SK-N-SH (cell line): Measurements from ENCODE around the gene HIPK1. TPM values are rescaled to one million over a fixed set of nuclear protein-coding genes. Genes with fewer than 3 reads are reported as not detected.

ENCODE experiments used
- CTCF ChIA-PET: fragments of 300-600, 350-600 bp; formaldehyde crosslinking; extraction: SDS; loops from one replicate; lab custom pipeline; 2021; lab: Yijun Ruan, JAX
- POLR2A ChIA-PET: fragments of 350-600 bp; sonication (Branson Sonifier 250); formaldehyde crosslinking; extraction: SDS; loops from one replicate; lab custom pipeline; 2020; ENCODE audit warnings: antibody characterized with exemption, inconsistent platforms; lab: Yijun Ruan, JAX
- DNase-seq: peaks from one replicate; pipeline ENCODE4 v3.0.0; 2012
- H2AFZ ChIP-seq: fragments of 200-600 bp; sonication (generic); 2 replicates; pipeline ENCODE4 v1.8.1; 2016; ENCODE audit warnings: antibody characterized with exemption, mild to moderate bottlenecking, low read depth
- H3F3A ChIP-seq: fragments of 200-600 bp; sonication (generic); replicated peaks from 2 replicates; pipeline ENCODE3; 2016; ENCODE audit warnings: antibody characterized with exemption, mild to moderate bottlenecking; ENCODE audit not compliant: insufficient read depth
- H3K27ac ChIP-seq, 2 experiments: fragments of 200-500 bp in 1 of 2; fragments of 200-600 bp in 1 of 2; sonication (Bioruptor generic) in 1 of 2; sonication (generic), shearing (Covaris generic) in 1 of 2; 2 replicates each; pipeline versions ENCODE4 v1.5.1 to v1.6.1; 2014 to 2016; ENCODE audit warnings: low read depth in 2 of 2, inconsistent platforms in 1 of 2, low read length in 1 of 2, mild to moderate bottlenecking in 1 of 2, mixed read lengths in 1 of 2
- H3K27me3 ChIP-seq: fragments of 200-600 bp; sonication (generic), shearing (Covaris generic); 2 replicates; pipeline ENCODE4 v1.6.1; 2016; ENCODE audit warnings: mixed run types; ENCODE audit not compliant: insufficient read depth
- H3K36me3 ChIP-seq, 2 experiments: fragments of 200-500 bp in 1 of 2; fragments of 200-600 bp in 1 of 2; sonication (Bioruptor generic) in 1 of 2; sonication (generic) in 1 of 2; replicated peaks in 1 of 2; 2 replicates each; pipeline versions ENCODE3 to v1.5.1; 2014 to 2016; ENCODE audit warnings: low read length in 1 of 2, mild to moderate bottlenecking in 1 of 2; ENCODE audit not compliant: insufficient read depth in 2 of 2, control insufficient read depth in 1 of 2
- H3K4me1 ChIP-seq, 2 experiments: fragments of 200-500 bp in 1 of 2; fragments of 200-600 bp in 1 of 2; sonication (Bioruptor generic) in 1 of 2; sonication (generic), shearing (Covaris generic) in 1 of 2; 2 replicates each; pipeline versions ENCODE4 v1.5.1 to v1.6.1; 2014 to 2016; ENCODE audit warnings: low read depth in 1 of 2, low read length in 1 of 2, mixed run types in 1 of 2; ENCODE audit not compliant: insufficient read depth in 2 of 2, control insufficient read depth in 1 of 2
- H3K4me2 ChIP-seq: fragments of 200-600 bp; sonication (generic), shearing (Covaris generic); 2 replicates; pipeline ENCODE4 v1.6.1; 2017; ENCODE audit warnings: mixed run types
- H3K4me3 ChIP-seq, 2 experiments: fragments of 200-500 bp in 1 of 2; fragments of 200-600 bp in 1 of 2; sonication (Bioruptor generic) in 1 of 2; sonication (generic), shearing (Covaris generic) in 1 of 2; 2 replicates each; pipeline versions ENCODE4 v1.5.1 to v1.8.1; 2014 to 2016; ENCODE audit warnings: low read depth in 2 of 2, inconsistent platforms in 1 of 2, low read length in 1 of 2, mild to moderate bottlenecking in 1 of 2, mixed read lengths in 1 of 2, moderate library complexity in 1 of 2
- H3K79me2 ChIP-seq: fragments of 200-600 bp; sonication (generic); 2 replicates; pipeline ENCODE4 v1.8.1; 2017; ENCODE audit warnings: mild to moderate bottlenecking; ENCODE audit not compliant: insufficient read depth
- H3K9ac ChIP-seq: fragments of 200-600 bp; sonication (generic); 2 replicates; pipeline ENCODE4 v1.6.1; 2017; ENCODE audit warnings: mixed run types
- H3K9me2 ChIP-seq: fragments of 200-600 bp; sonication (generic); 2 replicates; pipeline ENCODE4 v1.6.1; 2017; ENCODE audit warnings: mixed run types
- H3K9me3 ChIP-seq: fragments of 200-600 bp; sonication (generic); 2 replicates; pipeline ENCODE4 v1.6.1; 2017; ENCODE audit warnings: mixed run types, mild to moderate bottlenecking, moderate library complexity
- H4K20me1 ChIP-seq: fragments of 200-600 bp; sonication (generic); 2 replicates; pipeline ENCODE4 v1.6.1; 2017; ENCODE audit warnings: mild to moderate bottlenecking, mixed run types; ENCODE audit not compliant: insufficient read depth
- CHD2 ChIP-seq: fragments of 150-350 bp; IDR thresholded peaks from 2 replicates; pipeline ENCODE4 v1.6.1; 2018; ENCODE audit warnings: low read length; ENCODE audit not compliant: partially characterized antibody
- ELF1 ChIP-seq: IDR thresholded peaks from 2 replicates; pipeline ENCODE4 v1.4.0; 2012
- EP300 ChIP-seq, 2 experiments: IDR thresholded peaks; 2 replicates each; pipeline versions ENCODE4 v1.4.0 to v1.6.1; 2012; ENCODE audit warnings: borderline replicate concordance in 1 of 2, low read depth in 1 of 2, low read length in 1 of 2
- FOSL2 ChIP-seq: IDR thresholded peaks from 2 replicates; pipeline ENCODE4 v1.4.0; 2012; ENCODE audit warnings: low read depth, mild to moderate bottlenecking, moderate library complexity, borderline replicate concordance
- FOXJ3 ChIP-seq: sonication (generic); formaldehyde crosslinking; IDR thresholded peaks from 2 replicates; pipeline ENCODE4 v1.5.1; 2020; ENCODE audit warnings: mild to moderate bottlenecking, missing genetic modification reagents
- FOXM1 ChIP-seq: IDR thresholded peaks from 2 replicates; pipeline ENCODE4 v1.4.0; 2012; ENCODE audit warnings: low read depth, mild to moderate bottlenecking
- GABPA ChIP-seq: IDR thresholded peaks from 2 replicates; pipeline ENCODE4 v1.4.0; 2012; ENCODE audit warnings: low read depth, mild to moderate bottlenecking
- JUND ChIP-seq: IDR thresholded peaks from 2 replicates; pipeline ENCODE4 v1.4.0; 2012
- MEF2A ChIP-seq: IDR thresholded peaks from 2 replicates; pipeline ENCODE4 v1.4.0; 2012; ENCODE audit warnings: low read depth, borderline replicate concordance
- MXI1 ChIP-seq: IDR thresholded peaks from 2 replicates; pipeline ENCODE4 v1.6.1; 2012; ENCODE audit warnings: mild to moderate bottlenecking, low read depth, low read length, improper control_type of control experiment
- NFIC ChIP-seq: IDR thresholded peaks from 2 replicates; pipeline ENCODE4 v1.4.0; 2012; ENCODE audit warnings: borderline replicate concordance
- POLR2AphosphoS5 ChIP-seq: IDR thresholded peaks from 2 replicates; pipeline ENCODE4 v1.6.1; 2012; ENCODE audit warnings: low read depth, low read length
- RCOR1 ChIP-seq: fragments of 150-350 bp; IDR thresholded peaks from 2 replicates; pipeline ENCODE4 v1.6.1; 2017; ENCODE audit warnings: antibody characterized with exemption, low read length
- RFX5 ChIP-seq: IDR thresholded peaks from 2 replicates; pipeline ENCODE4 v1.6.1; 2012; ENCODE audit warnings: mild to moderate bottlenecking, improper control_type of control experiment, low read length
- RXRA ChIP-seq: IDR thresholded peaks from 2 replicates; pipeline ENCODE4 v1.4.0; 2012; ENCODE audit warnings: low read depth, mild to moderate bottlenecking, borderline replicate concordance
- SMC3 ChIP-seq: IDR thresholded peaks from 2 replicates; pipeline ENCODE4 v1.6.1; 2012; ENCODE audit warnings: low read depth, low read length, improper control_type of control experiment
- TCF12 ChIP-seq: IDR thresholded peaks from 2 replicates; pipeline ENCODE4 v1.4.0; 2012
- WGBS: methylation state at CpG from one replicate; pipeline ENCODE4 v1.1.6; 2017; ENCODE audit warnings: low lambda C conversion rate; 5-methylcytosine and 5-hydroxymethylcytosine counted together
- polyA plus RNA-seq, 3 experiments: library from polyadenylated mRNA; depleted of rRNA; stranded (reverse); fragments of >200 nt; gene quantifications; 2 replicates each; pipeline ENCODE4 v1.2.3, GENCODE V29; 2012
- TF ChIP-seq, protein P1 (sequence below): fragments of 200-600 bp; sonication (generic); IDR thresholded peaks from 2 replicates; pipeline ENCODE4 v1.6.1; 2017; ENCODE audit warnings: antibody characterized with exemption, mild to moderate bottlenecking, moderate library complexity
- TF ChIP-seq, protein P2 (sequence below): IDR thresholded peaks from 2 replicates; pipeline ENCODE4 v1.6.1; 2012; ENCODE audit warnings: mild to moderate bottlenecking, low read depth, low read length, moderate library complexity

HIPK1 gene
- polyA plus RNA-seq, 1 of the 3 experiments (the other 2 are of a cell fraction), result 7.1 TPM

DNA sequence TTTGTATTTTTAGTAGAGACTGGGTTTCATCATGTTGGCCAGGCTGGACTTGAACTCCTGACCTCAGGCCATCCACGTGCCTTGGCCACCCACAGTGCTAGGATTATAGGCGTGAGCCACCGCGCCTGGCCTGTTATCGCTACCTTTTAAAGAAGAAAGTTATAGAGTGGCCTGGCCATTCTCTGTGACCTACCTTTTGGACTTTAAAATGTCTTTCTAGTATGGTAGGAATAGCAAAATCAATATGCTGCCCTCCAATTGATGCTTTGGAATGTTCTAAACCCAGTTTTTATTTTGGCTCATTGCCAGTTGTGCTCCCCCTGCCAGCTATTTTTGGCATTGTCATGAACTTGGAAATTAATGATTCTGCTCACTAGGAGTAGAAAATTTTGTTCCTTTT is 19.9 kb downstream of the HIPK1 start:
- no peak overlapping the region for H3K4me2 ChIP-seq
- no peaks in the 10 kb centered on the region for H3K9me2 ChIP-seq
- 94% methylated on average over 5 of the region's 5 CpGs for WGBS
- H2AFZ ChIP-seq, result no peak overlapping the region
- H3K79me2 ChIP-seq, result peaks cover 90% of the 10 kb centered on the region
- H3K9ac ChIP-seq, result no peak overlapping the region
- no peak overlapping the region for H3K27ac ChIP-seq
- POLR2A ChIA-PET, result no interaction called here
- peak; percentile 44 for DNase-seq
- TF ChIP-seq, protein P1, sequence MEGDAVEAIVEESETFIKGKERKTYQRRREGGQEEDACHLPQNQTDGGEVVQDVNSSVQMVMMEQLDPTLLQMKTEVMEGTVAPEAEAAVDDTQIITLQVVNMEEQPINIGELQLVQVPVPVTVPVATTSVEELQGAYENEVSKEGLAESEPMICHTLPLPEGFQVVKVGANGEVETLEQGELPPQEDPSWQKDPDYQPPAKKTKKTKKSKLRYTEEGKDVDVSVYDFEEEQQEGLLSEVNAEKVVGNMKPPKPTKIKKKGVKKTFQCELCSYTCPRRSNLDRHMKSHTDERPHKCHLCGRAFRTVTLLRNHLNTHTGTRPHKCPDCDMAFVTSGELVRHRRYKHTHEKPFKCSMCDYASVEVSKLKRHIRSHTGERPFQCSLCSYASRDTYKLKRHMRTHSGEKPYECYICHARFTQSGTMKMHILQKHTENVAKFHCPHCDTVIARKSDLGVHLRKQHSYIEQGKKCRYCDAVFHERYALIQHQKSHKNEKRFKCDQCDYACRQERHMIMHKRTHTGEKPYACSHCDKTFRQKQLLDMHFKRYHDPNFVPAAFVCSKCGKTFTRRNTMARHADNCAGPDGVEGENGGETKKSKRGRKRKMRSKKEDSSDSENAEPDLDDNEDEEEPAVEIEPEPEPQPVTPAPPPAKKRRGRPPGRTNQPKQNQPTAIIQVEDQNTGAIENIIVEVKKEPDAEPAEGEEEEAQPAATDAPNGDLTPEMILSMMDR, result peak; percentile 60
- TF ChIP-seq NFIC (peak; percentile 83), ELF1 (no peak), GABPA (no peak)
- peaks cover 0 to 16% of the 10 kb centered on the region in 2 experiments for H3K36me3 ChIP-seq
- no peaks in the 10 kb centered on the region for H3K27me3 ChIP-seq
- peaks cover 29% of the 10 kb centered on the region for H4K20me1 ChIP-seq
- H3K4me3 ChIP-seq, result no peak overlapping the region
- H3K4me1 ChIP-seq, result peaks cover 3 to 19% of the 10 kb centered on the region in 2 experiments; a peak in 3 of 4 replicates
- no peaks in the 10 kb centered on the region for H3K9me3 ChIP-seq
- H3F3A ChIP-seq, result peaks cover 9% of the 10 kb centered on the region
- CTCF ChIA-PET, result interaction anchor here (1.2 to 1.6 kb wide), 4 partner anchors 9 to 241 kb away, joined by 3 to 4 read pairs (median 4); no protein-coding TSS in a partner anchor

DNA sequence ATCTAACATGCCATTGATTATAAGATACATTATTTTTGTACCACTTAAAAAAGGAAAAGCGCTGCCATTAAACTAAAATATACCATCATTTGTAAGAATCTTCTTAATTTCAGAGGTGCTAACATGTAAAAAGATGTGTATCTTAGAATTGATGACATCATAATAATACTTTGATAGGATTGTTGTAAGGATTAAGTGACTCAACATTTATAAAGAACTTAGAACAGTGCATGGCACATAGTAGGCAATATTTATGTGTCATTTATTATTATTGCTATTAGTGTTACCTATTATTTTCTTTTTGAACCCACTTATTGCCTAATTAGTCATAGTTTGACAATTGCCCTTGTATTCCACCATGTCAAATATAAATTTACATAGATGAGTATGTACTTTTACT is 21.8 kb downstream of the HIPK1 start:
- Histone ChIP-seq H3K4me2 (no peak overlapping the region), H2AFZ (no peak overlapping the region), H3K27me3 (no peaks in the 10 kb centered on the region), H3K9ac (no peak overlapping the region), H3K4me3 (no peak overlapping the region), H3K4me1 (peaks cover 3 to 19% of the 10 kb centered on the region in 2 experiments; a peak in 3 of 4 replicates), H3K27ac (no peak overlapping the region), H3K79me2 (peaks cover 71% of the 10 kb centered on the region), H3K9me2 (no peaks in the 10 kb centered on the region), H3K9me3 (no peaks in the 10 kb centered on the region), H3F3A (peaks cover 9% of the 10 kb centered on the region), H3K36me3 (peaks cover 15 to 22% of the 10 kb centered on the region in 2 experiments), H4K20me1 (peaks cover 26% of the 10 kb centered on the region)
- CTCF ChIA-PET, result interaction anchor here (6.6 kb wide), 1 partner anchor 28 kb away, joined by 31 read pairs; the partner anchor contains the start of gene OLFML3
- 97% methylated on average over 1 of the region's 1 CpG for WGBS
- DNase-seq, result no peak
- POLR2A ChIA-PET, result no interaction called here
- TF ChIP-seq EP300 (IDR thresholded peaks at IDR 0.05; ENCODE audit: borderline replicate concordance in 1 of 2, low read depth in 1 of 2, low read length in 1 of 2), result no peak
- TF ChIP-seq RXRA, result no peak
- no peak for TF ChIP-seq FOSL2
- TF ChIP-seq, protein P1, result no peak
- TF ChIP-seq TCF12, result no peak
- TF ChIP-seq RFX5, result no peak
- TF ChIP-seq NFIC, result no peak
- TF ChIP-seq POLR2AphosphoS5, result no peak
- no peak for TF ChIP-seq FOXJ3 (CRISPR knock-in tag)
- TF ChIP-seq RCOR1, result no peak
- no peak for TF ChIP-seq ELF1
- TF ChIP-seq, protein P2, sequence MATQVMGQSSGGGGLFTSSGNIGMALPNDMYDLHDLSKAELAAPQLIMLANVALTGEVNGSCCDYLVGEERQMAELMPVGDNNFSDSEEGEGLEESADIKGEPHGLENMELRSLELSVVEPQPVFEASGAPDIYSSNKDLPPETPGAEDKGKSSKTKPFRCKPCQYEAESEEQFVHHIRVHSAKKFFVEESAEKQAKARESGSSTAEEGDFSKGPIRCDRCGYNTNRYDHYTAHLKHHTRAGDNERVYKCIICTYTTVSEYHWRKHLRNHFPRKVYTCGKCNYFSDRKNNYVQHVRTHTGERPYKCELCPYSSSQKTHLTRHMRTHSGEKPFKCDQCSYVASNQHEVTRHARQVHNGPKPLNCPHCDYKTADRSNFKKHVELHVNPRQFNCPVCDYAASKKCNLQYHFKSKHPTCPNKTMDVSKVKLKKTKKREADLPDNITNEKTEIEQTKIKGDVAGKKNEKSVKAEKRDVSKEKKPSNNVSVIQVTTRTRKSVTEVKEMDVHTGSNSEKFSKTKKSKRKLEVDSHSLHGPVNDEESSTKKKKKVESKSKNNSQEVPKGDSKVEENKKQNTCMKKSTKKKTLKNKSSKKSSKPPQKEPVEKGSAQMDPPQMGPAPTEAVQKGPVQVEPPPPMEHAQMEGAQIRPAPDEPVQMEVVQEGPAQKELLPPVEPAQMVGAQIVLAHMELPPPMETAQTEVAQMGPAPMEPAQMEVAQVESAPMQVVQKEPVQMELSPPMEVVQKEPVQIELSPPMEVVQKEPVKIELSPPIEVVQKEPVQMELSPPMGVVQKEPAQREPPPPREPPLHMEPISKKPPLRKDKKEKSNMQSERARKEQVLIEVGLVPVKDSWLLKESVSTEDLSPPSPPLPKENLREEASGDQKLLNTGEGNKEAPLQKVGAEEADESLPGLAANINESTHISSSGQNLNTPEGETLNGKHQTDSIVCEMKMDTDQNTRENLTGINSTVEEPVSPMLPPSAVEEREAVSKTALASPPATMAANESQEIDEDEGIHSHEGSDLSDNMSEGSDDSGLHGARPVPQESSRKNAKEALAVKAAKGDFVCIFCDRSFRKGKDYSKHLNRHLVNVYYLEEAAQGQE, result no peak
- TF ChIP-seq MXI1, result no peak
- TF ChIP-seq FOXM1, result no peak
- no peak for TF ChIP-seq CHD2
- TF ChIP-seq MEF2A, result no peak
- TF ChIP-seq SMC3, result no peak
- TF ChIP-seq JUND, result no peak
